ENCODE measurements around the gene ZNF524.

ZNF524 gene

DNA sequence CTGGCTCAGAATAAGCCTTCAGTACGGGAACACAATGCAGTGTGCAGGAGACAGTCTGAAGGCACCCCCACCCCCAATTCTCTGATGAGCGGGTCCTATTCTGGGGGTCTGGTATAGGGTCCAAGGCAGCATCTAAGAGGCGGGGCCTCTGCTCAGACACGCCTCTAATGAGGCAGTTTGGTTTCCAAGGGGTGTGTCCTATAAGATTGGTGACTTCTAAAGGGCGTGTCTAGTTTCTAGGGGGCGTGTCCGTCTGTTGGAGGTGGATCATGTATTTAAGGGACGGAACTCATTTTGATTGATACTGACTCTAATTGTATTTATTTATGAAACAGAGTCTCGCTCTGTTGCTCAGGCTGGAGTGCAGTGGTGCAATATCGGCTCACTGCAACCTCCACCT, 9.5 kb upstream of the ZNF524 start:
- DNase-seq (ENCODE audit: insufficient read length, low spot score) (no peak), FAIRE-seq (no peak)

GRCh38 chr19:55591555-55591954, 8.5 kb upstream of the ZNF524 start:
- no peak for FAIRE-seq
- no peak for DNase-seq (ENCODE audit: insufficient read length, low spot score)
- TF ChIP-seq, protein P1, sequence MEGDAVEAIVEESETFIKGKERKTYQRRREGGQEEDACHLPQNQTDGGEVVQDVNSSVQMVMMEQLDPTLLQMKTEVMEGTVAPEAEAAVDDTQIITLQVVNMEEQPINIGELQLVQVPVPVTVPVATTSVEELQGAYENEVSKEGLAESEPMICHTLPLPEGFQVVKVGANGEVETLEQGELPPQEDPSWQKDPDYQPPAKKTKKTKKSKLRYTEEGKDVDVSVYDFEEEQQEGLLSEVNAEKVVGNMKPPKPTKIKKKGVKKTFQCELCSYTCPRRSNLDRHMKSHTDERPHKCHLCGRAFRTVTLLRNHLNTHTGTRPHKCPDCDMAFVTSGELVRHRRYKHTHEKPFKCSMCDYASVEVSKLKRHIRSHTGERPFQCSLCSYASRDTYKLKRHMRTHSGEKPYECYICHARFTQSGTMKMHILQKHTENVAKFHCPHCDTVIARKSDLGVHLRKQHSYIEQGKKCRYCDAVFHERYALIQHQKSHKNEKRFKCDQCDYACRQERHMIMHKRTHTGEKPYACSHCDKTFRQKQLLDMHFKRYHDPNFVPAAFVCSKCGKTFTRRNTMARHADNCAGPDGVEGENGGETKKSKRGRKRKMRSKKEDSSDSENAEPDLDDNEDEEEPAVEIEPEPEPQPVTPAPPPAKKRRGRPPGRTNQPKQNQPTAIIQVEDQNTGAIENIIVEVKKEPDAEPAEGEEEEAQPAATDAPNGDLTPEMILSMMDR (IDR thresholded peaks at IDR 0.05; ENCODE audit: insufficient read depth, missing control alignments) = no peak

More for the DNA sequence above, 9.5 kb upstream of the ZNF524 start:
- TF ChIP-seq, protein P1 (IDR thresholded peaks at IDR 0.05; ENCODE audit: insufficient read depth, missing control alignments) = no peak

GRCh38 chr19:55592391-55593090, 7.5 kb upstream of the ZNF524 start:
- TF ChIP-seq, protein P1 (IDR thresholded peaks at IDR 0.05; ENCODE audit: insufficient read depth, missing control alignments) = no peak
- no peak for DNase-seq (ENCODE audit: insufficient read length, low spot score)
- FAIRE-seq = no peak

- TF ChIP-seq, protein P1 (IDR thresholded peaks at IDR 0.05; ENCODE audit: insufficient read depth, missing control alignments) = no peak
- FAIRE-seq = no peak
- DNase-seq (ENCODE audit: insufficient read length, low spot score) = no peak
Observed at GRCh38 chr19:55593096-55593772, 6.9 kb upstream of the ZNF524 start.

DNA sequence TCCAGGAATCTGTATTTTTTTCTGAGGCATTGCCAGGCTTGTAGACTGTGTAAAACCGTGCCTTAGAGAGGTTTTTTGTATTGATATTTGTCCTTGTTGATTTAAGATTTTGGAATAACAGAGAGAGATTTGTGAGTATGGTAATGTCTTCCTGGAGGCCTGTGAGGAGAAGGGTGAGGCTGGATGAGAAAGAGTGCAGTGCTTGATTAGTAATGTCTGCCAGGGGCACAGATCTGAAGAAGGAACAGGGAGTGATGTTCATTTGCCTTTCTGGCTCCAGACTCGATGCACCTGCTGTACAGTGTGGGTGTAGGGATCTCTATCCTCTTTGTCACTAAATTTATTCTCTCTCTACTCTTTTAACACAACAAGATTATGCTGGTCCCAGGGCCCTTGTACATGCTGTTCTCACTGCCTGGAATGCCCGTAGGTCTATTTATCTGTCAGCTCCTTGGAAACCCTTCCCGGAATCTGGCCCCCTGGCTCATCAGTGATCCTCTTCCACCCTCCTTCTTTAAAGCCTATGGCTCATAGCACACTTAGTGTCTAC, 5.0 kb upstream of the ZNF524 start:
- TF ChIP-seq, protein P1 (IDR thresholded peaks at IDR 0.05; ENCODE audit: insufficient read depth, missing control alignments) = no peak
- DNase-seq (ENCODE audit: insufficient read length, low spot score) (no peak), FAIRE-seq (no peak)

GRCh38 chr19:55596304-55596703, 3.8 kb upstream of the ZNF524 start:
- FAIRE-seq = no peak
- DNase-seq (ENCODE audit: insufficient read length, low spot score) = no peak
- TF ChIP-seq, protein P1 (IDR thresholded peaks at IDR 0.05; ENCODE audit: insufficient read depth, missing control alignments) = no peak

- TF ChIP-seq, protein P1 (IDR thresholded peaks at IDR 0.05; ENCODE audit: insufficient read depth, missing control alignments) = no peak
- FAIRE-seq (no peak), DNase-seq (ENCODE audit: insufficient read length, low spot score) (no peak)
Observed at GRCh38 chr19:55597501-55597921, 2.6 kb upstream of the ZNF524 start.
